Hepatocyte (in vitro differentiated cells): Measurements from ENCODE around the gene FCGBP.

Experiments
- CTCF ChIP-seq: fragments of 200-600 bp; sonication (generic); IDR thresholded peaks from 2 replicates; pipeline ENCODE4 v1.5.1; 2016; ENCODE audit warnings: antibody characterized with exemption, mild to moderate bottlenecking; ENCODE audit not compliant: poor library complexity
- EZH2 ChIP-seq: fragments of 200-600 bp; sonication (generic); IDR thresholded peaks from 2 replicates; pipeline ENCODE4 v1.6.1; 2016; ENCODE audit warnings: antibody characterized with exemption, mild to moderate bottlenecking, borderline replicate concordance

DNA sequence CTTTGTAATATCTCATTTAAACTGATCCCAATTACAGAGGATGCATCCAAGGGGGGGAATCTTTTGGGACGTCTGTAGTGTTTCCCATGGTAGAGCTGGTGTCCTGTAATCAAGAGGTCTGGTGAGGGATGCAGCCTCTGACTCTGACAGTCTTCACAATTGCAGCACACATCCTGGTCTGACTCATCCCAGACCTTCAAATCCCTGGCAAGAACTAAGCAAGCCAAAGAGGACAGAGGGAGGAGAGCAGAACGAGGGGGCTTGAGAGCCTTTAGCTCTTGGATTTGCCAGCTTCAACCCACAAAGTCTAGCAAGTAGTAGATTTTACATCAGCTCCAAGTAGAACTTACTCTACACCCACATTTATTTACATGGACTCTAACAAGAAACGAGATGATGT lies 17.3 kb upstream of the FCGBP start:
- TF ChIP-seq CTCF (no peak), EZH2 (no peak)
